Measurements from ENCODE around the gene CNTN4. TPM values are rescaled to one million over a fixed set of nuclear protein-coding genes. Genes with fewer than 3 reads are reported as not detected.

Gene CNTN4
- total RNA-seq, 1 experiment from 2014 or later, result 5.7 TPM

- intact Hi-C loops (cut with micrococcal nuclease; ENCODE audit: unreplicated experiment), result no loop called here
- H3K4me3 ChIP-seq (ENCODE audit: low read depth, low read length, poor library complexity, severe bottlenecking), result no peak overlapping the region
- ChIA-PET CTCF (no interaction called here), POLR2A (ENCODE audit: low non-redundant PET) (no interaction called here)
- H3K27me3 ChIP-seq (replicated peaks; ENCODE audit: insufficient read depth, low read depth, low read length, poor library complexity), result no peaks in the 10 kb centered on the region
- no peaks in the 10 kb centered on the region for H3K4me1 ChIP-seq (ENCODE audit: insufficient read depth, low read length, poor library complexity, severe bottlenecking)
- no peaks in the 10 kb centered on the region for H3K9me3 ChIP-seq (ENCODE audit: low read depth, low read length, poor library complexity, severe bottlenecking)
- TF ChIP-seq CTCF (conservative IDR thresholded peaks at IDR 0.05; ENCODE audit: low read depth, low read length), result no peak
- no peak for TF ChIP-seq EZH2 (IDR thresholded peaks at IDR 0.05; ENCODE audit: borderline replicate concordance, low read depth, low read length, poor library complexity, severe bottlenecking)
- no peaks in the 10 kb centered on the region for H3K36me3 ChIP-seq (ENCODE audit: insufficient read depth, low read length, poor library complexity, severe bottlenecking)
- peak; percentile 9 for DNase-seq (ENCODE audit: low spot score)
- H3K27ac ChIP-seq (ENCODE audit: low read depth, low read length, poor library complexity, severe bottlenecking), result no peak overlapping the region
- no TSS peak for BruUV-seq (replicated peaks)
Measured at GRCh38 chr3:2090095-2090911, 8.4 kb upstream of the CNTN4 start.

DNA sequence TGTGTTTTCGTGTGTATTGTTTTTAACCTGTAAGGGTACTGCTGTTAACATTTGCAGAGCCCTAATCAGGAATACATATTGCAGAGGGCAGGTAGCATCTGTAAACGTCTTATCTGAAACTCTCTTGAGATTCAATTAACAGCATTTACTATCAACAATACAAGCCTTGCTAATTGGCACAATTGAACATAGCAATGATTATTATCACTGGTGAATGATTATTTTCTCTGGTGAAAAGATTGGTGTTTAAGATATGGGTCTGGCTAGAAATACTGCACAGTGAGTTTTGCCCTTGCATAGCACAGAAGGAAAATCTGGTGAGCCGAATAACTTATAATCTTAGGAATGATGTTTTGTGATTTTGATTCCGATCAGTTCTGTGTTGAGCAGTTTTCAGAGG, 5.9 kb upstream of the CNTN4 start:
- ChIA-PET POLR2A (ENCODE audit: low non-redundant PET) (no interaction called here), CTCF (no interaction called here)
- Histone ChIP-seq H3K27ac (ENCODE audit: low read depth, low read length, poor library complexity, severe bottlenecking) (no peak overlapping the region), H3K36me3 (ENCODE audit: insufficient read depth, low read length, poor library complexity, severe bottlenecking) (no peaks in the 10 kb centered on the region), H3K27me3 (replicated peaks; ENCODE audit: insufficient read depth, low read depth, low read length, poor library complexity) (no peaks in the 10 kb centered on the region), H3K4me3 (ENCODE audit: low read depth, low read length, poor library complexity, severe bottlenecking) (no peak overlapping the region), H3K9me3 (ENCODE audit: low read depth, low read length, poor library complexity, severe bottlenecking) (no peaks in the 10 kb centered on the region), H3K4me1 (ENCODE audit: insufficient read depth, low read length, poor library complexity, severe bottlenecking) (peaks cover 4% of the 10 kb centered on the region)
- no TSS peak for BruUV-seq (replicated peaks)
- no peak for DNase-seq (ENCODE audit: low spot score)
- intact Hi-C loops (cut with micrococcal nuclease; ENCODE audit: unreplicated experiment), result no loop called here
- no peak for TF ChIP-seq EZH2 (IDR thresholded peaks at IDR 0.05; ENCODE audit: borderline replicate concordance, low read depth, low read length, poor library complexity, severe bottlenecking)
- no peak for TF ChIP-seq CTCF (conservative IDR thresholded peaks at IDR 0.05; ENCODE audit: low read depth, low read length)

DNA sequence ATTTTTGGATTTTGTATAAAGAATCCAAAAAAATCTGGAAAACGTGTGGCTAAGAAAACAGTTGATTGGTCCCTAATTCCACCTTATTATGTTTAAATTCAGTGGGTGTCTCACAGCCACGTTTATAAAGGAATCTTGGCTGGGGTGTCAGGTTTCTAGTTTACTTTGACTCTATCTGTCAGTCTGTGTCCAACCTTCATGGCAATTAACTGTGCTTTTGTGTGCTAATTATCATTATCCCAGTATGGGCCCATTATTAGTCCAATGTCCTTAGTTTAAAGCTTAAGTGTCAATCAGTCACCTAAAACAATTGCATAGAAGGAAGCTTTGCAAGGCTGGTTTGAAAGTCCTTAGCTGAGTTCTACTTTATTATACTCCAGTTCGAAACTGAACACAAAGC, 3.7 kb upstream of the CNTN4 start:
- no TSS peak for BruUV-seq (replicated peaks)
- POLR2A ChIA-PET (ENCODE audit: low non-redundant PET), result no interaction called here

More for the DNA sequence above, 3.7 kb upstream of the CNTN4 start:
- CTCF ChIA-PET, result no interaction called here
- Histone ChIP-seq H3K27ac (ENCODE audit: low read depth, low read length, poor library complexity, severe bottlenecking) (no peak overlapping the region), H3K4me1 (ENCODE audit: insufficient read depth, low read length, poor library complexity, severe bottlenecking) (peaks cover 4% of the 10 kb centered on the region), H3K36me3 (ENCODE audit: insufficient read depth, low read length, poor library complexity, severe bottlenecking) (no peaks in the 10 kb centered on the region), H3K4me3 (ENCODE audit: low read depth, low read length, poor library complexity, severe bottlenecking) (no peak overlapping the region), H3K27me3 (replicated peaks; ENCODE audit: insufficient read depth, low read depth, low read length, poor library complexity) (peaks cover 10% of the 10 kb centered on the region), H3K9me3 (ENCODE audit: low read depth, low read length, poor library complexity, severe bottlenecking) (no peaks in the 10 kb centered on the region)
- TF ChIP-seq CTCF (conservative IDR thresholded peaks at IDR 0.05; ENCODE audit: low read depth, low read length), result no peak
- DNase-seq (ENCODE audit: low spot score), result no peak
- intact Hi-C loops (cut with micrococcal nuclease; ENCODE audit: unreplicated experiment), result loop anchor here (5.0 kb wide), 1 partner anchor 1008 kb away; no protein-coding TSS in a partner anchor

Measured in A673 (cell line).